ENCODE data around the gene SDR42E2. TPM values are rescaled to one million over a fixed set of nuclear protein-coding genes. Genes with fewer than 3 reads are reported as not detected.

Gene SDR42E2
- polyA plus RNA-seq, 1 of the 3 experiments (the other 2 are of a cell fraction), result not detected

GRCh38 chr16:22164482-22164881 is 2.2 kb downstream of the SDR42E2 start:
- Histone ChIP-seq H3K9ac (no peak overlapping the region), H3K4me1 (ENCODE audit: control insufficient read depth in 1 of 2, insufficient read depth in 2 of 2, low read depth in 1 of 2, low read length in 1 of 2) (no peaks in the 10 kb centered on the region; a peak in 1 of 4 replicates), H3K4me2 (no peak overlapping the region), H3F3A (replicated peaks; ENCODE audit: insufficient read depth) (no peaks in the 10 kb centered on the region), H2AFZ (ENCODE audit: low read depth) (no peak overlapping the region), H3K79me2 (ENCODE audit: insufficient read depth) (no peaks in the 10 kb centered on the region), H3K36me3 (replicated peaks in 1 of 2; ENCODE audit: control insufficient read depth in 1 of 2, insufficient read depth in 2 of 2, low read length in 1 of 2) (no peaks in the 10 kb centered on the region), H3K27me3 (ENCODE audit: insufficient read depth) (peaks cover 10% of the 10 kb centered on the region; the same call in 1 of the 2 replicates), H3K9me2 (no peaks in the 10 kb centered on the region), H3K27ac (ENCODE audit: low read depth in 2 of 2, low read length in 1 of 2) (no peak overlapping the region), H3K9me3 (no peaks in the 10 kb centered on the region), H4K20me1 (ENCODE audit: insufficient read depth) (no peaks in the 10 kb centered on the region), H3K4me3 (ENCODE audit: low read depth in 2 of 2, low read length in 1 of 2) (no peak overlapping the region)
- ChIA-PET CTCF (no interaction called here), POLR2A (no interaction called here)
- no peak for DNase-seq
- TF ChIP-seq GABPA (IDR thresholded peaks at IDR 0.05; ENCODE audit: low read depth), result no peak
- TF ChIP-seq JUND (IDR thresholded peaks at IDR 0.05), result no peak
- TF ChIP-seq RFX5 (IDR thresholded peaks at IDR 0.05; ENCODE audit: low read length), result no peak
- no peak for TF ChIP-seq CTCF (IDR thresholded peaks at IDR 0.05)
- no peak for TF ChIP-seq FOXJ3 (CRISPR knock-in tag; IDR thresholded peaks at IDR 0.05)
- no peak for TF ChIP-seq NFIC (IDR thresholded peaks at IDR 0.05; ENCODE audit: borderline replicate concordance)
- TF ChIP-seq PBX3 (IDR thresholded peaks at IDR 0.05), result no peak
- TF ChIP-seq NRF1 (IDR thresholded peaks at IDR 0.05; ENCODE audit: low read depth, low read length), result no peak
- no peak for TF ChIP-seq TCF12 (IDR thresholded peaks at IDR 0.05)
- no peak for TF ChIP-seq SMC3 (IDR thresholded peaks at IDR 0.05; ENCODE audit: low read depth, low read length)
- no peak for TF ChIP-seq YY1 (IDR thresholded peaks at IDR 0.05; ENCODE audit: low read depth)
- TF ChIP-seq CHD2 (IDR thresholded peaks at IDR 0.05; ENCODE audit: low read length, partially characterized antibody), result no peak
- TF ChIP-seq MEF2A (IDR thresholded peaks at IDR 0.05; ENCODE audit: borderline replicate concordance, low read depth), result no peak
- TF ChIP-seq TAF1 (IDR thresholded peaks at IDR 0.05; ENCODE audit: borderline replicate concordance, low read depth, low read length), result no peak
- WGBS (ENCODE audit: low lambda C conversion rate), result 73% methylated on average over 4 of the region's 5 CpGs

- no peak overlapping the region for H3K27ac ChIP-seq (ENCODE audit: low read depth in 2 of 2, low read length in 1 of 2)
- no peaks in the 10 kb centered on the region for H4K20me1 ChIP-seq (ENCODE audit: insufficient read depth)
- TF ChIP-seq FOXJ3 (CRISPR knock-in tag; IDR thresholded peaks at IDR 0.05) (no peak), EZH2phosphoT487 (IDR thresholded peaks at IDR 0.05; ENCODE audit: borderline replicate concordance, low read depth) (no peak), REST (IDR thresholded peaks at IDR 0.05; ENCODE audit: low read depth, low read length) (no peak), MAX (IDR thresholded peaks at IDR 0.05; ENCODE audit: low read depth) (no peak)
- WGBS (ENCODE audit: low lambda C conversion rate), result 56% methylated on average over 11 of the region's 16 CpGs
- H3K9me3 ChIP-seq, result no peaks in the 10 kb centered on the region
- H3K4me2 ChIP-seq, result no peak overlapping the region
- 0 out of 2 replicates have a peak, but pooled peaks cover 10% of the 10 kb centered on the region for H3K27me3 ChIP-seq (ENCODE audit: insufficient read depth)
- POLR2A ChIA-PET, result no interaction called here
- CTCF ChIA-PET, result no interaction called here
- DNase-seq, result no peak
- H3K36me3 ChIP-seq (replicated peaks in 1 of 2; ENCODE audit: control insufficient read depth in 1 of 2, insufficient read depth in 2 of 2, low read length in 1 of 2), result no peaks in the 10 kb centered on the region
- no peaks in the 10 kb centered on the region for H3K79me2 ChIP-seq (ENCODE audit: insufficient read depth)
- H3K9me2 ChIP-seq, result no peaks in the 10 kb centered on the region
- H2AFZ ChIP-seq (ENCODE audit: low read depth), result no peak overlapping the region
- H3K4me1 ChIP-seq (ENCODE audit: control insufficient read depth in 1 of 2, insufficient read depth in 2 of 2, low read depth in 1 of 2, low read length in 1 of 2), result no peaks in the 10 kb centered on the region; a peak in 1 of 4 replicates
- H3K9ac ChIP-seq, result no peak overlapping the region
- H3F3A ChIP-seq (replicated peaks; ENCODE audit: insufficient read depth), result no peaks in the 10 kb centered on the region
- no peak overlapping the region for H3K4me3 ChIP-seq (ENCODE audit: low read depth in 2 of 2, low read length in 1 of 2)
Observed at GRCh38 chr16:22165508-22166285, 3.4 kb downstream of the SDR42E2 start.

Measured in SK-N-SH (cell line).